ENCODE measurements around the gene TRIO. TPM values are rescaled to one million over a fixed set of nuclear protein-coding genes. Genes with fewer than 3 reads are reported as not detected.

TRIO gene
- total and polyA plus RNA-seq, 10 of the 15 experiments (the other 5 are each of a cell fraction or from before 2014, with no cell fraction given), result 5.1 to 96.4 (median 44.6) TPM

GRCh38 chr5:14250748-14251701 is 107.9 kb downstream of the TRIO start:
- Histone ChIP-seq H4K20me1 (ENCODE audit: control insufficient read depth, insufficient read depth) (peaks cover 11% of the 10 kb centered on the region), H3K27me3 (replicated peaks in 1 of 2; ENCODE audit: control insufficient read depth in 2 of 2, insufficient read depth in 2 of 2, low read length in 1 of 2) (no peaks in the 10 kb centered on the region), H3K4me2 (ENCODE audit: control insufficient read depth, insufficient read depth) (peak overlapping the region; percentile 94), H3K27ac (ENCODE audit: control insufficient read depth, insufficient read depth) (peak overlapping the region; percentile 79), H3K4me1 (ENCODE audit: control insufficient read depth, insufficient read depth, low read length) (peaks cover 44% of the 10 kb centered on the region), H3K9ac (ENCODE audit: control insufficient read depth, insufficient read depth, low read length) (peak overlapping the region; percentile 63), H3K9me3 (replicated peaks; ENCODE audit: control insufficient read depth, insufficient read depth, low read length) (peaks cover 20% of the 10 kb centered on the region), H3K36me3 (ENCODE audit: control insufficient read depth in 2 of 2, insufficient read depth in 2 of 2, low read length in 1 of 2) (peaks cover 6 to 8% of the 10 kb centered on the region in 2 experiments; a peak in 3 of 4 replicates), H3K79me2 (ENCODE audit: control insufficient read depth, insufficient read depth, low read length) (peaks cover 85% of the 10 kb centered on the region), H3K4me3 (peak overlapping the region; percentile 34; the same call in 1 of the 2 replicates), H2AFZ (ENCODE audit: control insufficient read depth, low read depth, low read length) (no peak overlapping the region)
- WGBS (ENCODE audit: insufficient coverage, insufficient replicate concordance, low lambda C conversion rate, missing lambda C conversion rate), result 25% methylated on average over 11 of the region's 11 CpGs
- ChIA-PET RAD21 (ENCODE audit: unreplicated experiment) (interaction anchor here (0.6 to 3.3 kb wide), 6 partner anchors 10 to 81 kb away, joined by 3 to 17 read pairs (median 4); no protein-coding TSS in a partner anchor), POLR2A (interaction anchor here (1.1 to 2.9 kb wide), 8 partner anchors 10 to 98 kb away, joined by 3 to 12 read pairs (median 6); no protein-coding TSS in a partner anchor), CTCF (interaction anchor here (0.7 to 2.6 kb wide), 7 partner anchors 16 to 143 kb away, joined by 3 to 10 read pairs (median 3); no protein-coding TSS in a partner anchor), SMC1A (ENCODE audit: uncharacterized antibody, unreplicated experiment) (interaction anchor here (0.8 to 4.7 kb wide), 18 partner anchors 9 to 103 kb away, joined by 3 to 27 read pairs (median 4); no protein-coding TSS in a partner anchor)
- no TSS peak for BruUV-seq (replicated peaks)
- no peak for DNase-seq (ENCODE audit: low read depth, low spot score)
- intact Hi-C loops (cut with micrococcal nuclease; ENCODE audit: unreplicated experiment), result loop anchor here (5.0 kb wide), 1 partner anchor 416 kb away; no protein-coding TSS in a partner anchor
- peak; percentile 76 for ATAC-seq
- FAIRE-seq, result no peak
- TF ChIP-seq RUNX3 (IDR thresholded peaks at IDR 0.05; ENCODE audit: low read length) (peak; percentile 29), FOS (IDR thresholded peaks at IDR 0.05; ENCODE audit: borderline replicate concordance, extremely low read depth, insufficient read length) (no peak), TCF12 (IDR thresholded peaks at IDR 0.05; ENCODE audit: low read depth, low read length) (0 out of 2 replicates have a peak, but pooled peaks have one; percentile 4), IKZF2 (IDR thresholded peaks at IDR 0.05) (peak; percentile 26 to 31; a peak in 1 of 4 replicates), ATF7 (IDR thresholded peaks at IDR 0.05; ENCODE audit: low read depth) (peak; percentile 26; the same call in 1 of the 2 replicates), CBX5 (IDR thresholded peaks at IDR 0.05; ENCODE audit: low read depth) (0 out of 2 replicates have a peak, but pooled peaks have one; percentile 48), NKRF (conservative IDR thresholded peaks at IDR 0.05) (no peak), EP300 (IDR thresholded peaks at IDR 0.05; ENCODE audit: borderline replicate concordance in 1 of 2, control insufficient read depth in 1 of 2, low read depth in 2 of 2, low read length in 2 of 2) (0 out of 4 replicates have a peak, but pooled peaks of 1 of the 2 experiments have one; percentile 9), BHLHE40 (IDR thresholded peaks at IDR 0.05; ENCODE audit: borderline replicate concordance in 1 of 2, low read depth in 2 of 2, low read length in 1 of 2) (peak; percentile 60 to 73; a peak in 3 of 4 replicates), POU2F2 (IDR thresholded peaks at IDR 0.05; ENCODE audit: borderline replicate concordance, low read depth, low read length) (no peak), MEF2B (IDR thresholded peaks at IDR 0.05; ENCODE audit: partially characterized antibody, poor library complexity, severe bottlenecking) (peak; percentile 81), JUND (IDR thresholded peaks at IDR 0.05; ENCODE audit: low read depth, low read length) (no peak), IRF4 (IDR thresholded peaks at IDR 0.05; ENCODE audit: low read depth, low read length) (no peak), CREB1 (IDR thresholded peaks at IDR 0.05; ENCODE audit: low read depth) (0 out of 2 replicates have a peak, but pooled peaks have one; percentile 6), ETV6 (conservative IDR thresholded peaks at IDR 0.05 in 1 of 2, IDR thresholded peaks at IDR 0.05 in 1 of 2; ENCODE audit: borderline replicate concordance in 1 of 2, low read depth in 1 of 2) (0 out of 4 replicates have a peak, but pooled peaks of 1 of the 2 experiments have one; percentile 21), JUNB (IDR thresholded peaks at IDR 0.05) (0 out of 2 replicates have a peak, but pooled peaks have one; percentile 22), IKZF1 (conservative IDR thresholded peaks at IDR 0.05) (peak; percentile 33)
- in situ Hi-C loops (cut with MboI), result no loop called here
